HTERT RPE-1 (cell line): ENCODE measurements around the gene XPNPEP1.
"Not testable (repeated sequence)": the region's sequence is repeated elsewhere in the genome, so short reads cannot be mapped to it uniquely, and the experiment has no call there.

Experiments
- in situ Hi-C: fragments of 300-500 bp; cut with MboI; formaldehyde crosslinking; loops from 4 replicates; pipeline ENCODE4 v1.14.3; 2020; ENCODE audit warnings: low sequenced_read_pairs

The XPNPEP1 gene

GRCh38 chr10:109924967-109925620 lies 1.8 kb upstream of the XPNPEP1 start:
- in situ Hi-C loops, result no loop called here

- in situ Hi-C loops, result no loop called here
These were observed 776 bp upstream of the XPNPEP1 start for GRCh38 chr10:109924087-109924486.

DNA sequence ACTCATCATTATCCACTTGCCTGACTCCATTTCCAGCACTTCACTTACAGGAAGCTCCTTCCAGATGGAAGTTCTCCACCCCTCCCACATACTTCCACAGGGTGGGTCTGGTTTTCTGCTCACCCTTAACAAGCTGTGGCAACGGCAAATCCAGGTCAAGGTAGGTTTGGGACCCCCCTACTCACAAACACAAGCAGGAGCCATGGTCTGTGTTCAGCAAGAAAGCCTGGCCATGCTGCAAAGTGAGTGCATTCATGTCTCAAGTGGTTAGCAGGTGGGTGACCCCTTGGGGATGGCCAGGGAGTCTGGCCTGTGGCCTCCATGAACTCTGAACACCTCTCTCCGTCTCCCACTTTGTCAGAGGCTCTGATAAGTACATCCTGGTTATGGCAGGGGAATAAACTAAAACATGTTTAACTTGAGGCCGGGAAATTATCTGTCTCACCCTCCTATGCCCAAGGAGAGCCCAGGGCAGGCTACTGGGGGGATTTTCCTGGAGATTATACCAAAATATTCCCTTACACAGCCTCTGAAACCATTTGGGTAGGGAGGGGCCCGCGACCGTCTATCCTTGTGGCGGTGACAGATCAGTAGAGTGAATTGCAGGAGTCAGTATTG lies 844 bp downstream of the XPNPEP1 start:
- in situ Hi-C loops, result no loop called here

- in situ Hi-C loops, result no loop called here
These were observed 3.3 kb downstream of the XPNPEP1 start for GRCh38 chr10:109920016-109920415.

GRCh38 chr10:109919220-109919619 lies 4.1 kb downstream of the XPNPEP1 start:
- in situ Hi-C loops, result no loop called here

DNA sequence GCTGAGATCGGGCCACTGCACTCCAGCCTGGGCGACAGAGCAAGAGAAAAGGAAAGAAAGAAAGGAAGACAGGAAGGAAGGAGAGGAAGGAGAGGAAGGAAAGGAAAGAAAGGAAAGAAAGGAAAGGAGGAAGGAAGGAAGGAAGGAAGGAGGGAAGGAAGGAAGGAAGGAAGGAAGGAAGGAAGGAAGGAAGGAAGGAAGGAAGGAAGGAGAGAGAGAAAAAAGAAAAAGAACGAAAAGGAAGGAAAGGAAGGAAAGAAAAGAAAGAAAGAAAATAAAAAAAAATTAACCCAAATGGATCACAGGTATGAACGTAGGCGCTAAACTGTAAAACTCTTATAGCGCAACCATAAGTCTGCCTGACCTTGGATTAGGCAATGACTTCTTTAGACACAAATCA lies 4.6 kb downstream of the XPNPEP1 start:
- in situ Hi-C loops, result not testable (repeated sequence)

DNA sequence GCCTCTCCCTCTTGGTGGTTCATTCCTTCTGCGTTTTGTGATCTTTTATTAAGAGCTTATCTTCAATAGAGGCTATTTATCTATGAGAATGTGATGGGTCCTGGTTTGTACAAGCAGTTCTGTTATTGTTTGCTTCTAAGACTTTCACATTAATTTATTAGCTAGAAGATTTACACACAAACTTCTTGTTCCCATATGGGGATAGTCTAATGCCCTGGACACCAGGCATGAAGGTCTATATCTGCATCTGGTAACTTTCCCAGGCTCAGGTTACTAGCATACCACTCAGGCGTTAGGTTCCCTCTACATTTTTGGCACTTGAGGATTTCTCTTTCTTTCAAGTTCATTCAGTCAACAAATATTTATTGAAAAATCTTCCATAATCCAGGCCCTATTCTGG lies 7.7 kb downstream of the XPNPEP1 start:
- in situ Hi-C loops, result no loop called here

- in situ Hi-C loops, result no loop called here
These were observed 8.3 kb downstream of the XPNPEP1 start for GRCh38 chr10:109914966-109915365.

DNA sequence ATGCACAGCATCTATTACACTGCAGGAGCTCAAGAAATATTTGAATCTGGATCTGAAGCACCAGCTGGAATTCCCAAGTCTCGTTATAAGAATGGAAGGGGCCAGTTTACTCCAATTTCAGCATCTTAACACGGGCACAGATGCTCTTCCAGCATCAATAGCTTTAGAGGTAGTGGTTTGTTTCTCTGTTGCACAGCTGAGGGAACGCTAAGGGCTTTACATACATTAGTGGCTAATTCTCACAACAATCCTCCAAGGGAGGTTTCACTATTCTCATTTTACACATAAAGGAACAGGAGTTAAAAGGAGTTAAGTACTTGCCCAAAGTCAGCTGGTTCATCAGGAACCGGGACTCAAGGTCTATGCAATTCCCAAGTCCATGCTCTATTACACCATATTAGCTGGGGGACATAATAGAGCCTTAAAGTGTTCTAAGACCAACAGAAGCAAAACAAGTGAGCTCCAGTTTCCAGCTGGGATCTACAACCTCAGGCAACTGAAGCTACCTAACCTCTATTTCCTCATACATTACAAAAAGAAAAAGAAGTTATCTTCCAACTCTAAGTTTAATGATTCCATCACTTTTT lies 9.9 kb downstream of the XPNPEP1 start:
- in situ Hi-C loops, result no loop called here

DNA sequence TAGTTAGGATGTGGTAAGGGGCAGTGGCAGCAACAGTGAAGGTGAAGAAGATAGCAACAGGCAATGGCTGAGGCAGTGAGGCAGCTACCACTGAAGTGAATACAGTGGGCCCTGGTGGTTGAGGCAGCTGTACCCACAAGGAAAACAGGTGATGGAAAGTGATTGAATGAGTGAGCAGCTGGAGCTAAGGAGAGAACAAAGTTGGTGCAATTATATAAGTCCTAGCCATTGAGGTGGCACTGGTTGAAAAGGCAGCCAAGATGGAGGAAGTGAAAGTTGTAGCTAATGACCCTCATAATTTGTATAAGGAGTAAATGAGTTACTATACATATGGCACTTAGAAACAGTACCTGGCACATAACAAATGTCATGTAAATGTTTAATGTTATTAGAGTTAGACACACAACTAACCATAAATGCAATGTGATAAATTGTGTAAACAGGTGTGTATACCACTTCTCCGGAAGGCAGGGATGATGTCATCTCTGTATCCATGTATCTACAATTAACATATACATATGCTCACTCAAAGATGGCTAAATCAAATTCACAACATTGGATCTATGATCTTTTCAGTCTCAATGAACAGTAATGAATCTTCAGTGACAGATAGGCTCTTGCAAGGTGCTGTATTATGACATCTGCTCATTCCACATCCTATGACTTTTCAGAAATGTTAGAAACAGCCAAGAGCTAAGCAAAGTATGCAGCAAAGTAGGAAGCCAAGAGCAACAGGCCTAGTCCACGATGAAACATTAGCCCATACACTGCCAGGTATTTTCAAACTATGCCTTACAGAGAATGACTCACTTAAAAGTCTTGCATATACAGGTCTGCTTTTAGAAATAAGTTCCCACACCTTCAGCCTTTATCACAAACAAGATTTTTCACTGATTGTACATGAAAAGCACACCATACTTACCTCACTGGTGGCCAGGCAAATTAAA lies 10.7 kb downstream of the XPNPEP1 start:
- in situ Hi-C loops, result no loop called here

GRCh38 chr10:109911903-109912302 lies 11.4 kb downstream of the XPNPEP1 start:
- in situ Hi-C loops, result no loop called here

- in situ Hi-C loops, result no loop called here
These were observed 17.0 kb downstream of the XPNPEP1 start for GRCh38 chr10:109906316-109906715.

DNA sequence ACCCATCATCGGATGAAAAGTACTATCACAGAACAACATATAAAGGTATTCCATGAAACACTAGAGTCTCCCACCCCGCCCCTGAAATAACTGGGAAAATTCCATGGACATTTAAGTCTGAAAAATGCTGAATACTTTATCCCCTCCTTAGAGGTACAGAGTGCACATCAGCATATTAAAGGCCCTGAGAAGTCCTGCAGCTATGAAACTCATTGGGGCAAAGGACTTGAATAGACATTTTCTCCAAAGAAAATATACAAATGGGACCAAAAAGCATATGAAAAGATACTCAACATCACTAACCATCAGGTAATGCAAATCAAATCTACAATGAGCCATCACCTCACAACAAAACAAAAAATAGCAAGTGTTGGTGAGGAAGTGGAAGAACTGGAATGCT lies 18.9 kb downstream of the XPNPEP1 start:
- in situ Hi-C loops, result no loop called here

DNA sequence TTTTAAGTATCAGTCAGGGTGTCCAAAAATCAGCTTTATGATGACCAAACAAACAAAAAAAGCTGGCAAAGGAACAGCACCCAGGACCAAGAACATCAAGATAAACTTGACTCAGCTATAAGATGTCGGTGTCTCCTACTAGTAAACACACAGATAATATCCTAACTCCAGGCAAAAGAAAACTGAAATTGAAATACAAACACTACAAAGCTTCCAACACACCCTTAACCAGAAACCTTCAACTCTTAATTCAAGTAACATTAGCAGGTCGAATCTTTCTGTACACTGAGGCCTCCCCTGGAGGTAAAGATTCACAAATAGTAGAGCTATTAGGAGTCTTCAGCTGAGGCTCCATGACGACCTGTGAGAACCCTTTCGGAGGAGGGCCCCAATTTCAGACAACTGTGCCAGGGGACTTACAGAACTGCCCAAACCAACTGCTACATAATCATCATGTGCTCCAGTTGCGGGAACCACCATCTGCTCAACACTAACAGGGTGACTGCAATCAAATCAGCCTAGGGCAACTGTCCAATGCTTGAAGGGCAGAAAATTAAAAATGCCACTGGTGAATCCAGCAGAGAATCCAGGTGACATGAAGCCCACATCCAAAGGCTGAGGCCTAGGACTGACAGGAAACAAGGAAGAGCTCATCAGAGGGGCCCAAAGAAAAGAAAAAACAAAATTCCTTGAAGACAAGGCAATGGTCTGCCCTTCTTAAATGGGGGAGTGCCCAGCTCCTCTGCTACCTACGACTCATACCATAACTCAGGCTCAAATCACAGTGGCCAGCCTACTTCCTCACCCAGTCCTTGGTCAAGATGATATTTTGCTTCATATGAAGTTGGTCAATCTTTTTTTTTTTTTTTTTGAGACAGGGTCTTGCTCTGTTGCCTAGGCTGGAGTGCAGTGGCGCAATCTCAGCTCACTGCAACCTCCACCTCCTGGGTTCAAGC lies 20.0 kb downstream of the XPNPEP1 start:
- in situ Hi-C loops, result no loop called here

- in situ Hi-C loops, result no loop called here
These were observed 23.7 kb downstream of the XPNPEP1 start for GRCh38 chr10:109899356-109900331.

DNA sequence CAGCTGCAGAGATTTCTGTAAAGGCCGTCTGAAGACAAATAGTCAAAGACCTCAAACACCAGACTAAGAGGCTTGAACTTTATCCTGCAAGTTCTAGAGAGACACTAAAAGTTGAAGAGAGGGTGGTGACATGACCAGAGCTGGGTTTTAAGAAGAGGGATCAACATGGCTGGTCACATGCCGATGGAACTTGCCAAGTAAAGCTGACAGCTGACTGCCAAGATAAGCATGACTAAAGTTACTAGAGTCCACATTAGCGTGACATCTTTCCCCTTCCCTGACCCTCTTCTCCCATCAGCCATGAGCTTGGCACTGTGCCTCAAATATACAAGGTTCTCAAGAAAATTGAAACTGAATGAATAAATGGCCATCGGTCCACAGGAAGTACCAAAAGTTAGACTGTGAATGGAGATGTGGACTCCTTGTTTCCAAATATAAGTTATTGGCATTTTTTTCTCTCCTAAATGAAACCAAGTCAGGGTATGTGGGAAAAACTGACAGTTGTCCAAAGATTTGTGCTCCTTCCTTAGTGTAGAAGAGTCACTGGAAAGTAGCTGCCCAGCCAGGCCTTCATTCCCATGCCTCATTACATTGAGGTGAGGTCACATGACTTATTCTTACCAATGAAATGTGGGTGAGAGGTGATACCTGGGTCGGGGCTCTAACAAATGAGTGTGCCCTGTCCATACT lies 24.5 kb downstream of the XPNPEP1 start:
- in situ Hi-C loops, result no loop called here

DNA sequence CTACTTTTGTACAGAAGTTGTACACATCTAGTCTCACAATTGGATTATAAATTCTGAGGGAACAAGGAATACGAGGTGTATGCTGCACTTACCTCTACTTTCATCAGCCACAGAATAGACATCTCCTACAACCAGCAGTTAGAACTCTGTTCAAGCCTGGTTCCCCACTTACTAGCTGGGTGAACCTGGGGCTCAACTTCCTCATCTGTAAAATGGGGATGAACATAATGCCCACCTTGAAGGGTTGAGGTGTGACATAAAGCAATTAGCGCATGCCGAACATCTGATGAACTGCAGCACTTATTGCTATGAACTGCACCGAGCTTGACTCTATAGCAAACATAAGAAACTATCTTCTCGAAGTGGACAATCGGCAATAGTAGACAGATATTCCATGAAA lies 25.3 kb downstream of the XPNPEP1 start:
- in situ Hi-C loops, result no loop called here

DNA sequence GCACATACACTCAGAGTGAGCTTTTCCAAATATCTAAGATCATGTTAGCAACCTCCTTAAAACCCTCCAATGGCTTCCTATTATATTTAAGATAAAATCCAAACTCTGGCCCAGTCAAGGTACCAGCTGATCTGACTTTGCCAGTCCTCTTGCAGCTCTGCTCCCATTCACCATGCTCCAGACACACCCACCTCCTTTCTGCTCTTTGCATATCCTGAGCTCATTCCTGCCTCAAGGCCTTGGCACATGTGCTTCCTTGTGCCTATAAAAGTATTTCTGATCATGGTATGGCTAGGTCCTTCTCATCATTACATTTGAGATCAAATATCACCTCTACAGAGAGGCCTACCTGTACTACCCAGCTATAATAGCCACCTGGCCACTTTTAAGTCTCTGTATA lies 27.5 kb downstream of the XPNPEP1 start:
- in situ Hi-C loops, result no loop called here
